Measurements from ENCODE around the gene CELSR1.
A peak's percentile ranks its signal among the peaks of the same experiment; 100 is the strongest.

CELSR1 gene

DNA sequence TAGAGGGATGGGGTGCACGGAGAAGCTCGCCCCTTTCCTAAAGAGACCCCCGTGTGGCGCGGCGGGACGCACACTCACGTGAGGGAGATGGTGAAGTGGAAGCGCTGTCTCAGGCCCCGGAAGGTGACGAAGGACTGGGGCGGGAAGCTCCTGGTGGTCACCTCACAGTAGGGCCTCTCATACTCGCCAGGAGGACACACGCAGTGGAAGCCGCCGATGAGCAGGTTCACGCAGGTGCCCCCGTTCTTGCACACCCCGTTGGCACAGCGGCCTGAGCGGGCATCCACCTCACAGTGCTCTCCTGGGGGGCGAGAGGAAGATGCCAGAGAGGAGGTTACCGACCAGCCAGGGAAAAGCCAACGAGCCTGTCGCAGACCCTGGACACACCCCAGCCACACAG lies 98.3 kb downstream of the CELSR1 start:
- TF ChIP-seq, protein P1, sequence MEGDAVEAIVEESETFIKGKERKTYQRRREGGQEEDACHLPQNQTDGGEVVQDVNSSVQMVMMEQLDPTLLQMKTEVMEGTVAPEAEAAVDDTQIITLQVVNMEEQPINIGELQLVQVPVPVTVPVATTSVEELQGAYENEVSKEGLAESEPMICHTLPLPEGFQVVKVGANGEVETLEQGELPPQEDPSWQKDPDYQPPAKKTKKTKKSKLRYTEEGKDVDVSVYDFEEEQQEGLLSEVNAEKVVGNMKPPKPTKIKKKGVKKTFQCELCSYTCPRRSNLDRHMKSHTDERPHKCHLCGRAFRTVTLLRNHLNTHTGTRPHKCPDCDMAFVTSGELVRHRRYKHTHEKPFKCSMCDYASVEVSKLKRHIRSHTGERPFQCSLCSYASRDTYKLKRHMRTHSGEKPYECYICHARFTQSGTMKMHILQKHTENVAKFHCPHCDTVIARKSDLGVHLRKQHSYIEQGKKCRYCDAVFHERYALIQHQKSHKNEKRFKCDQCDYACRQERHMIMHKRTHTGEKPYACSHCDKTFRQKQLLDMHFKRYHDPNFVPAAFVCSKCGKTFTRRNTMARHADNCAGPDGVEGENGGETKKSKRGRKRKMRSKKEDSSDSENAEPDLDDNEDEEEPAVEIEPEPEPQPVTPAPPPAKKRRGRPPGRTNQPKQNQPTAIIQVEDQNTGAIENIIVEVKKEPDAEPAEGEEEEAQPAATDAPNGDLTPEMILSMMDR (IDR thresholded peaks at IDR 0.05; ENCODE audit: unreplicated experiment in 3 of 3) = no peak
- no peaks in the 10 kb centered on the region for H3K9me3 Mint-ChIP-seq
- no peak overlapping the region for H3K4me3 Mint-ChIP-seq
- H3K27ac Mint-ChIP-seq = no peak overlapping the region
- peaks cover 31% of the 10 kb centered on the region for H3K4me1 Mint-ChIP-seq
- H3K36me3 Mint-ChIP-seq (ENCODE audit: low read depth) = peaks cover 4% of the 10 kb centered on the region
- peaks cover 7% of the 10 kb centered on the region for H3K27me3 Mint-ChIP-seq (ENCODE audit: low read depth)

GRCh38 chr22:46437671-46438440 lies 99.6 kb downstream of the CELSR1 start:
- Mint-ChIP-seq H3K9me3 (no peaks in the 10 kb centered on the region), H3K27ac (peak overlapping the region; percentile 86 to 99 (median 95)), H3K27me3 (ENCODE audit: low read depth) (peaks cover 7% of the 10 kb centered on the region), H3K36me3 (ENCODE audit: low read depth) (peaks cover 4% of the 10 kb centered on the region), H3K4me3 (peak overlapping the region in 2 of 3 experiments; percentile 46 to 56), H3K4me1 (peaks cover 23% of the 10 kb centered on the region)
- TF ChIP-seq, protein P1 (IDR thresholded peaks at IDR 0.05; ENCODE audit: unreplicated experiment in 3 of 3) = no peak

GRCh38 chr22:46436595-46437175 lies 100.7 kb downstream of the CELSR1 start:
- Mint-ChIP-seq H3K27me3 (ENCODE audit: low read depth) (peaks cover 7% of the 10 kb centered on the region), H3K4me3 (no peak overlapping the region), H3K36me3 (ENCODE audit: low read depth) (peaks cover 7% of the 10 kb centered on the region), H3K27ac (peak overlapping the region in 1 of 3 experiments; percentile 30), H3K4me1 (peaks cover 28% of the 10 kb centered on the region), H3K9me3 (no peaks in the 10 kb centered on the region)
- TF ChIP-seq, protein P1 (IDR thresholded peaks at IDR 0.05; ENCODE audit: unreplicated experiment in 3 of 3) = no peak

DNA sequence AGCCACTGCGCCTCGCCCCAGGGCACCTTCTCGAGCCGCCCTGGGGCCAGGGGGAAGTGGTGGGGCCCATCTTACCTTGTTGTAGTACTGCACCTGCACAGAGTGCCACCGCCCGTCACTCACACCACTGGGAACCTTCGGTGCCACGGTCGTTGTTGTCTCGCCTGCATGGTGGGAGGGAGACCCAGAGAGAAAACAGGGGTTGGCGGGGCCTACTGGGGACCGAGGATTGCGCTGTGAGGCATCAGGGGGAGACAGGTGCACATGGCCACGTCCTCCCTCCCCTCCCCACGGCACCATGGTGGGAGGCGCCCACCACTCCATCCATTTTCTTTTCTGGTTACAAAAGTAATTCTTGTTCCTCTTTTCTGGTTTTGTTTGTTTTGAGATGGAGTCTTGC lies 104.1 kb downstream of the CELSR1 start:
- Mint-ChIP-seq H3K36me3 (ENCODE audit: low read depth) (peaks cover 7% of the 10 kb centered on the region), H3K4me3 (no peak overlapping the region), H3K27ac (no peak overlapping the region), H3K9me3 (no peaks in the 10 kb centered on the region), H3K27me3 (ENCODE audit: low read depth) (peaks cover 4% of the 10 kb centered on the region), H3K4me1 (peaks cover 23% of the 10 kb centered on the region)
- TF ChIP-seq, protein P1 (IDR thresholded peaks at IDR 0.05; ENCODE audit: unreplicated experiment in 3 of 3) = no peak

DNA sequence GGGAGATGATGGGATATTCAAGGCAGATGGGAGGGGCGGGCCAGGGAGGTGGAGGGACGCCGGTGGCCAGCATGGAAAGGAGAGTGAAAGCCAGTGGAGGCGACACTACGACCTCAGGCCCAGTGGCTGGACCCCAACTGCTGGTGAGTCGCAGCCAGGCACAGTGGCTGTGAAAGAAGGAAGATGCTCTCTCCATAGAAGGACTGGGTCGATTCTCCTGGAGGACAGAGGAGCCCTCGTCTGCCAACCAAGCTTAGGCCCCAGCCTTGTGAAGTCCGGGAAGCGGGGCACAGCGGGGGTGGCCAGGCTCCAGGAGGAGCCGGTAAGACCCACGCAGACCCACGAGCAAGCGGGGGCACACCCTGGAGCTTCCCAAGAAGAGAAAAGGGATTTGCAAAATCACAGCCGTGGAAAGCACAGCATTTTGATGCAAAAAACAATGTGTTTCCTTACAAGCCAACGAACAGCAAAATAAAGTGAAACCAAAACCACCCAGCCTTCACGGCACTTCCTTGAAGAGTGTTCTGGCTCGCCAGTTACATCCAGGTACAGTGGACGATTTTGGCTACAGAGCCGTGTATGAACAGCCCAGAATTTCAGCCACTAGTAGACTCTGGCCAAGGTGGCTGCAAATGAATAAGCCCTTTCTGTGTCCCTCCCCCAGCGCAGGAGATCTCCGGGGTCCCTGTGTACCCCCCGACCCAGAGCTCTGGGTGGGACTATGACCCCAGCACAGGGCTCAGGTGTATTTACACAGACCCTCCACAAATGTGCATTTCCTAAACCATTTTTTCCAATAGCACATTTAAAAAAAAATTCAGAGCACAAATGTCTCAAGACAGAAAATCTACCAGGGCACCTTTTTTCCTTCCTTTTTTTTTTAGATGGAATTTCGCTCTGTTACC lies 105.0 kb downstream of the CELSR1 start:
- TF ChIP-seq, protein P1 (IDR thresholded peaks at IDR 0.05; ENCODE audit: unreplicated experiment in 3 of 3) = no peak
- Mint-ChIP-seq H3K27me3 (ENCODE audit: low read depth) (peaks cover 4% of the 10 kb centered on the region), H3K36me3 (ENCODE audit: low read depth) (peaks cover 7% of the 10 kb centered on the region), H3K4me3 (no peak overlapping the region), H3K27ac (peak overlapping the region; percentile 41 to 69 (median 61)), H3K4me1 (peaks cover 14% of the 10 kb centered on the region), H3K9me3 (no peaks in the 10 kb centered on the region)
